GM12801 (cell line): ENCODE measurements around the gene RPS23.

Source experiments
- TF ChIP-seq, protein P1 (sequence below): IDR thresholded peaks from one replicate; pipeline ENCODE4 v1.5.1; 2011; ENCODE audit warnings: control low read depth; ENCODE audit not compliant: insufficient read length; ENCODE audit errors: extremely low read depth

Gene RPS23

DNA sequence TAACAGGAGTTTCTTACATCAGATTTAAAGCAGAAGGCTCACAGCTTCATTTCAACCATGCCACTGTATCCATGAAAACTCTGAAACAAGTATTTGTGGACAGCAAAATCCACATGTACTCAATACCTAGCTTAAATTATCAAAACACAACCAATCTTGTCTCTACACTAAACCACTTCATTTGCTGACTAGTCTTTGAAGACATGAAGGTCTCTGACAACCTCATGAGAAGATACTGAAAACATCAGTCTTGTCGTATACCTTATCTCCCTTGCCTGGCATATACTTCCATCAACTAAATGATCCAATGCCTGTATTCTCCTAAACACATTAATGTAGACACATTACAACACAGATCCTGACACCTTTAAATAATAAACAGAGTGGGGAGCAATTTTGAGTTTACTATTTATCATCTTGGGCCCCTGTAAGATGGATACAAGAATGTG lies 2.9 kb downstream of the RPS23 start:
- TF ChIP-seq, protein P1, sequence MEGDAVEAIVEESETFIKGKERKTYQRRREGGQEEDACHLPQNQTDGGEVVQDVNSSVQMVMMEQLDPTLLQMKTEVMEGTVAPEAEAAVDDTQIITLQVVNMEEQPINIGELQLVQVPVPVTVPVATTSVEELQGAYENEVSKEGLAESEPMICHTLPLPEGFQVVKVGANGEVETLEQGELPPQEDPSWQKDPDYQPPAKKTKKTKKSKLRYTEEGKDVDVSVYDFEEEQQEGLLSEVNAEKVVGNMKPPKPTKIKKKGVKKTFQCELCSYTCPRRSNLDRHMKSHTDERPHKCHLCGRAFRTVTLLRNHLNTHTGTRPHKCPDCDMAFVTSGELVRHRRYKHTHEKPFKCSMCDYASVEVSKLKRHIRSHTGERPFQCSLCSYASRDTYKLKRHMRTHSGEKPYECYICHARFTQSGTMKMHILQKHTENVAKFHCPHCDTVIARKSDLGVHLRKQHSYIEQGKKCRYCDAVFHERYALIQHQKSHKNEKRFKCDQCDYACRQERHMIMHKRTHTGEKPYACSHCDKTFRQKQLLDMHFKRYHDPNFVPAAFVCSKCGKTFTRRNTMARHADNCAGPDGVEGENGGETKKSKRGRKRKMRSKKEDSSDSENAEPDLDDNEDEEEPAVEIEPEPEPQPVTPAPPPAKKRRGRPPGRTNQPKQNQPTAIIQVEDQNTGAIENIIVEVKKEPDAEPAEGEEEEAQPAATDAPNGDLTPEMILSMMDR: no peak

DNA sequence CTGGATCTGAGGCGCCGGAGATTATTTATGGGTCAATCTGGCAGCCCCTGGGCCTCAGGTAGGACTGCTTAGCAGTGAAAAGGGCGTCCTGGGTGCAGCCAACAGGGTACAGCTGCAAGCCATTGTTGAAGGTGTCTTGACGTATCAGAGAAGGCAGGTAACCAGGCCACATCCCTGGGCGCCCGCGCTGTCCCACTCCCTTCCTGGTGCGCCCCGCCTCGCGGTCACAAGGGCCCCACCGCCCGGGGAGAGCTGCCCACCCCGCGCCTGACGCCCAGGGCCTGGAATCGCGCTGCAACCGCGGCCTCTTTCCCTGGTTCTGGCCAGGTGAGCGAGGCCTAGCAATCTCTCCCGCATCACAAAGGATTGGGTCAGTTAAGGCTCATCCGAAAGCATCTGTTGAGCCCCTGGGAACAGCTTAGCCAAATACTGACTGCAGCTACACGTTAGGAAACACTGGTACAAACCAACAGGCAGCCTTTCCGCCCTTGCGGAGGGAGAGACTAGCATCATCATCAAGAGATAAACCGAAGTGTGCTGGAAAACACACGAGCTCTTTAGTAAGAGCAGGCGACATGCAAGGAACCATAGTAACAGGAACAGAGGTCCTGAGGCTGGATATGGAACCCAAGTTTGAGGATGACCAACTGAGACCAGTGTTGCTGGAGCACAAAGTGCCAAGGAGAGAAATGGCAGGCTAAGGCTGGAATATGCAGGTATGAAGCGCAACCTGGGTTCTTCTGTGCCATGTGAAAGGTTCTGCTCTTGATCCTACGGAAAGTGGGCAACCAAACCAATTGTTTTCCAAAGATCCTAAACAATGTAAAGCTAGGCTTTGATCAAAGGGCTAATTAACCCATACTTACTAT lies 3.6 kb downstream of the RPS23 start:
- TF ChIP-seq, protein P1: no peak

DNA sequence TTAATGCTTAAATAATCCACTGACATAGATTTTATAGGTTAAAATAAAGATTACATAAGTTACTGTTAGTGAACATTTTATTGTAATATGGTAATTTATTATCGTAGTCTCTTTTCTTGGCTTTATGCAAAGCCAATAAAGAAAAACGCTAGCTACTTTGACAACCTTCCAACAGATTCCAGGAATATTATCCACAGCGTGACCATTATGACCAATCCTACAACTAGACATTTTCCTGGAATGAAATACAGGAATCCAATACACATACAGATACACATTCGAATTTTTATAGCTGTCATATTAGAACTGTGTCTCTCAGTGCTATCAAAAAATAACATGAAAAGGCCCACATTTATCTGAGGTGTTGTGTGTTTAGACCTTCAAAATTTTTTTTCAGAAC lies 13.1 kb downstream of the RPS23 start:
- TF ChIP-seq, protein P1: no peak

DNA sequence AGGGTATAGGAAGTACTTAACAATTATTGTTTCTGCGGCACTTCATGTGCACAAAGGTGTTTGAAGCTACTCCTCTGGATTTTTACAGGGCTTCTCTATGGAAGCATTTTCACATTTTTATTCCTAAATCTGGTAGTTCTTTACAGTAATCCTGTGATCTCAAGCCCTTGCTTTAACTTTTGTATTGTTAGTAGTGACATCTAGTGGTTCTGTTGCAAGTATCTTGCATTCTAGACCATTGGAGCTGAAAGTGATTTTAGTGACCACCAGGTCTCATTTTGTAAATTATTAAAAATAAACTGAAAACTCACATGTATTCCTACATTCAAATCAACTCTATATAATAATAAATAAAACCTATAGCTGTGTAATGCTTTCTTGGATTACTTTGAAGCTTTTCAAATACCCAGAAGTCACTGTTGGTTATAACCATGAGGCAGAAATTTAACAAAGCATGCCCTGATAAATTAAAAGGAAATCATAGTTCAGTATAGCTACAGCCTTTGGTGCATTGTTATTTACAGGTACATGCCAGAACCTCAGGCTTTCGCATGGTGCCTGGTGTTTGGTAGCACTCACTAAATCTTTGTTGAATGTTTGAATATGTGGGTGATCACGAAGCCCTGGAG lies 18.9 kb downstream of the RPS23 start:
- TF ChIP-seq, protein P1: no peak

DNA sequence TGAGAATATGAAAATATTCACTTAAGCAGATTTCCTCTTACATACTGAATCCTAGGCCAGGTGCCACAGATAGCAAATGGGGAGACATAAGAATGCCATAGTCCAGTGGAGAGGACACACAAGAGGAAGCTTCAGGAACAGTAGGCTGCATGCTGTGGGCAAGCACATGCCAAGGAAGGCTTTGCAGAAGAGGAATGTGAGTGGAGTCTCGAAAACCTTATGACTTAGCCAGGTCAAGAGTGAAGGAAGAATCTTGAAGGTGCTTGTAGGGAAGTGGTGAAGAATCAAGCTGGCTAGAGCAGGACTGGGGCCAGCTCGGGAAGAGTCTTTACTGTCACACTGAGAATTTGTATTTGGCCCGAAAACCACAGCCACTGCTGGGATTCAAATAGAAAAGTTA lies 20.4 kb downstream of the RPS23 start:
- TF ChIP-seq, protein P1: no peak

DNA sequence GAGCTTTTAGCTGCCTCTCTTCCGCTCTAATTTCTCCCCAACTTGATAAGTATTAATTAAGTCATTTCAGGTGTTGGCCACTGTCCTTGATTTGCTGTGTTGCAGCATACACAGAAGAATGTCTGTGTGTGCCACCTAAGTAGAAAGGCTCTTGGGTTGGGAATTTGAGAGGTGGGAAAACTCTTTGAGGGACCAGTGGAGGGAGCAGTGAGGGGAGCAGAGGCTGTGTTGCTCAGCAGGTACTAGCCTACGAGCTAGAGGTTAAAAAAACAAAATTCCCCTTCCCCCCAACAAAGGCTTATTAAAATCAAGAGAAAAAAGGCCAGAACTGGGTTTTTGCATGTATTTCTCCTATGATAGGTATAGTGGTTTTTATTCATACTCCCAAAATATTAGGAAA lies 20.9 kb downstream of the RPS23 start:
- TF ChIP-seq, protein P1: no peak

DNA sequence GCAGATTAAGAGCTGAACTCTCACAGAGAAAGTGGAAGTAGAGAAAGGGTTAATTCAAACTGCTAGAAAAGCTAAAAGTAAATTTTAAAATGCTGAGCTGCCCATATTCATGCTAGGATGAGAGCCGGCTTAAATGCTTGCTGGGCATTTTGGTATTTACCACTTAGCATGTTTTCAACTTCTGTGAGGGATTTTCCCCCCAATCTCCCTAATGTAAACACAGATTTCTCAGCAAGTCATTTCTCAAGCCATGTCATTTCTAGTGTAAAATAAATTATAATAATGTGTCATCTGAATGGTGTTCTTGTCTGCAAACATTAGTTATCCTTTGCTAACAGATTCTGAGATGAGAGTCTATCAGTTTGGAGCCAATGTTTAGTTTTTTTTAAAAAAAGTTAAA lies 22.3 kb downstream of the RPS23 start:
- TF ChIP-seq, protein P1: no peak
